HEK293T (cell line): ENCODE data around the gene CACNA1S.

Experiments used
- ARNT ChIP-seq: fragments of 450-650 bp; IDR thresholded peaks from 2 replicates; pipeline ENCODE4 v1.6.1; 2017; ENCODE audit warnings: mild to moderate bottlenecking
- FOXA1 ChIP-seq: fragments of 450-650 bp; IDR thresholded peaks from 2 replicates; pipeline ENCODE4 v1.6.1; 2016; ENCODE audit warnings: mild to moderate bottlenecking
- TARDBP ChIP-seq: fragments of 450-650 bp; IDR thresholded peaks from 2 replicates; pipeline ENCODE4 v1.6.1; 2016
- TF ChIP-seq, protein P1 (sequence below): fragments of 450-650 bp; IDR thresholded peaks from 2 replicates; pipeline ENCODE4 v1.6.1; 2016

DNA sequence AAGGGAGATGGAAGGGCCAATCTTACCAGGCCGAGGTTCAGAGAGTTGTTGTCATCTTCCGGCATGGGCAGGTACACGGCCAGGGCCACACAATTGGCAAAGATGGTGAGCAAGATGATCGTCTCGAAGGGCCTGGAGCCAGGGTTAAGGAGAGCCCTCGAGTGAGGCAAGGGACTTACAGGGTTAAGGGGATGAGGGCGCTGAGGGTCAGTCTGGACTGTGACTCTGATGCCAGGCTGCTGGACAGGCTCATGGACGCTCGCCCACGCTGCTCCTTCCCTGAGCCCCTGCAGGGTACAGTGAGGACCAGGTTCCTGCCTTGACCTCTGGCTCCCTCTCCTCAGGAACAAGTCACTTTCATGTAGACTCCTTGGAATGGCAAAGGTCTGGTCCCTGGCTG, 2.1 kb downstream of the CACNA1S start:
- TF ChIP-seq, protein P1, sequence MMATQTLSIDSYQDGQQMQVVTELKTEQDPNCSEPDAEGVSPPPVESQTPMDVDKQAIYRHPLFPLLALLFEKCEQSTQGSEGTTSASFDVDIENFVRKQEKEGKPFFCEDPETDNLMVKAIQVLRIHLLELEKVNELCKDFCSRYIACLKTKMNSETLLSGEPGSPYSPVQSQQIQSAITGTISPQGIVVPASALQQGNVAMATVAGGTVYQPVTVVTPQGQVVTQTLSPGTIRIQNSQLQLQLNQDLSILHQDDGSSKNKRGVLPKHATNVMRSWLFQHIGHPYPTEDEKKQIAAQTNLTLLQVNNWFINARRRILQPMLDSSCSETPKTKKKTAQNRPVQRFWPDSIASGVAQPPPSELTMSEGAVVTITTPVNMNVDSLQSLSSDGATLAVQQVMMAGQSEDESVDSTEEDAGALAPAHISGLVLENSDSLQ: no peak
- TF ChIP-seq ARNT (no peak), TARDBP (no peak), FOXA1 (no peak)
